ENCODE data around the gene TUBB4A.

The TUBB4A gene

DNA sequence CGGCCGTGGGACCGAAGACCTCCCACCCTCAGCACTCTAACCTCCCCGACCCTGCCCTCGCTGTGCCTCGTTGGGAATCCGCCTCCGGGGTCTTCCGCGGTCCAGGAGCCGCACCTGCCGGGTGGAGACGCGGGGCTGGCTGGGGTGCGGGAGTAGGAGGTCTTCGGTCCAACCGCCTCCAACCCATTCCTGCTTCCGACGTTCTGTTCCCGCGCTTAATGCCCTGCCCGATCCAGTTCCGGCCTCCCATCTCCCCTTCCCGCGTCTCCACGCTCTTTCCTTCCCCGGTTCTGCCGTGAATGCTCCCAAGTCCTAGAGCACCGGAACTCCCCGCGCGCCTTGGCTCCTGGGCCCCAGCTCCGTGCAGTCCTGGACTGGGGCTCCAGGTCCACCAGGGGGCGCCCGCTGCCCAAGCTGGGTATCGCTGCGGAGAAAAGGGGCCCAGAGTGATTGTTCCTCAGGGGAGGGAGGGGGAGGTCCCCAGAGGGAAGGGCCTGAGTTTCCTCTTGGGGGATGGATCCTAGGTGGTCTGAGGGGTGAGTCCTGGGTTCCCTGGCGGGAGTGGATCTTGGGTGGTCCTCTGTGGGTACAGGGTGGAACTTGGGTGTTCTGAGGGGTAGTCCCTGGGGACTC, 14.7 kb upstream of the TUBB4A start:
- peak overlapping the region in 1 of 2 experiments; percentile 18 for H3K14ac ChIP-seq (ENCODE audit: low read length in 2 of 2)
- H2BK120ac ChIP-seq (ENCODE audit: low read depth, low read length), result no peak overlapping the region
- DNase-seq, result peak; percentile 83
- no peak overlapping the region for H2BK15ac ChIP-seq (ENCODE audit: low read depth, poor library complexity, severe bottlenecking)
- H3K4me3 ChIP-seq (ENCODE audit: insufficient read depth in 1 of 2, low read depth in 1 of 2, low read length in 2 of 2), result peak overlapping the region; percentile 70 to 91
- peak overlapping the region; percentile 86 for H3K9ac ChIP-seq (ENCODE audit: low read length)
- H2BK5ac ChIP-seq (ENCODE audit: low read depth, low read length, poor library complexity, severe bottlenecking), result peak overlapping the region; percentile 20
- no peaks in the 10 kb centered on the region for H3K36me3 ChIP-seq (ENCODE audit: control insufficient read depth in 1 of 2, insufficient read depth in 2 of 2, low read depth in 1 of 2, low read length in 2 of 2)
- peaks cover 21% of the 10 kb centered on the region for H3K4me1 ChIP-seq (ENCODE audit: control insufficient read depth, insufficient read depth, low read depth, low read length)
- peak overlapping the region; percentile 56 for H3K27ac ChIP-seq (ENCODE audit: low read length, poor library complexity, severe bottlenecking)
- 1% methylated on average over 21 of the region's 38 CpGs for WGBS
- no peak overlapping the region for H4K91ac ChIP-seq (ENCODE audit: low read length)
- H2AFZ ChIP-seq (ENCODE audit: low read depth, low read length), result peak overlapping the region; percentile 98
- peak overlapping the region in 1 of 2 experiments; percentile 80 for H3K18ac ChIP-seq (ENCODE audit: low read depth in 1 of 2, low read length in 2 of 2)
- H3K9me3 ChIP-seq (ENCODE audit: control insufficient read depth, low read length), result no peaks in the 10 kb centered on the region
- H2AK5ac ChIP-seq (ENCODE audit: low read length, severe bottlenecking), result peak overlapping the region; percentile 85
- peaks cover 2% of the 10 kb centered on the region for H3K79me1 ChIP-seq (replicated peaks; ENCODE audit: low read length, poor library complexity, severe bottlenecking)
- H3K4me2 ChIP-seq (ENCODE audit: low read length, poor library complexity, severe bottlenecking), result peak overlapping the region; percentile 99
- no peak overlapping the region for H3K4ac ChIP-seq (ENCODE audit: low read depth in 1 of 2, low read length in 2 of 2)
- H4K8ac ChIP-seq (ENCODE audit: low read length), result peak overlapping the region; percentile 35
- peak overlapping the region in 1 of 2 experiments; percentile 34 for H3K23ac ChIP-seq (ENCODE audit: low read length in 2 of 2)
- peak overlapping the region in 1 of 2 experiments; percentile 16 for H2BK12ac ChIP-seq (ENCODE audit: low read length in 2 of 2)
- H3K27me3 ChIP-seq (ENCODE audit: control insufficient read depth in 1 of 2, insufficient read depth in 1 of 2, low read length in 2 of 2), result no peaks in the 10 kb centered on the region

DNA sequence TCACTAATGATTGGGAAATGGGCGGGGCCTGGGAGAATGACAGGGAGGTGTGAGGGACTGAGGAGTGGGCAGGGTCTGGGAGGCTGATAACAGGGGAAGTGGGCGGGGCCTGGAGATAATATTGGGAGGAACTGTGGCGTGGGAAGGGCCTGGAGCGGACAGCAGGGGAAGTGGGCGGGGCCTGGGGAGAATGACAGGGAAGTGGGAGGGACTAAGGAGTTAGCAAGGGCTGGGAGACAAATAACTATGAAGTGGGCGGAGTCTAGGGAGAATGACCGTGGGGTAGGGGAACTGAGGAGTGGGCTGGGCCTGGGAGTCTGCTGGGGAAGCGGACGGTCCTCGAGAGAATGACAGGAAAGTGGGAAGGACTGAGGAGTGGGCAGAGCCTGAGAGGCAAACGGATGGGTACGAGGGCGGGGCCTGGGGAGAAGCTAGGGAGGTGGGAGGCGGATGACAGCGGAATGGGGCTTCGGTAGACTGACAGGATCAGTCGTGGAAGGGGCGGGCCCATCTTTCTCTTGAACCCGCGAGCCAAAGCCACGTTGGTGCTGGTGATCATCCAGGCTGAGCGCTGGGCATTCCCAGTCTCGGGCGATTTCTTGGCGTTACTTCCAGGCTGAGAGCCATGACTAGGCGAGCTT, 14.0 kb upstream of the TUBB4A start:
- H3K4me1 ChIP-seq (ENCODE audit: control insufficient read depth, insufficient read depth, low read depth, low read length), result peaks cover 21% of the 10 kb centered on the region
- no peak overlapping the region for H4K91ac ChIP-seq (ENCODE audit: low read length)
- H3K23ac ChIP-seq (ENCODE audit: low read length in 2 of 2), result peak overlapping the region in 1 of 2 experiments; percentile 34
- WGBS, result 2% methylated on average over 23 of the region's 26 CpGs
- H3K4me3 ChIP-seq (ENCODE audit: insufficient read depth in 1 of 2, low read depth in 1 of 2, low read length in 2 of 2), result peak overlapping the region; percentile 70 to 91
- H2BK12ac ChIP-seq (ENCODE audit: low read length in 2 of 2), result peak overlapping the region in 1 of 2 experiments; percentile 25
- peak overlapping the region; percentile 35 for H4K8ac ChIP-seq (ENCODE audit: low read length)
- H3K9me3 ChIP-seq (ENCODE audit: control insufficient read depth, low read length), result no peaks in the 10 kb centered on the region
- H2BK120ac ChIP-seq (ENCODE audit: low read depth, low read length), result no peak overlapping the region
- peak overlapping the region in 1 of 2 experiments; percentile 80 for H3K18ac ChIP-seq (ENCODE audit: low read depth in 1 of 2, low read length in 2 of 2)
- DNase-seq, result peak; percentile 91
- no peaks in the 10 kb centered on the region for H3K36me3 ChIP-seq (ENCODE audit: control insufficient read depth in 1 of 2, insufficient read depth in 2 of 2, low read depth in 1 of 2, low read length in 2 of 2)
- H3K9ac ChIP-seq (ENCODE audit: low read length), result peak overlapping the region; percentile 86
- H3K27me3 ChIP-seq (ENCODE audit: control insufficient read depth in 1 of 2, insufficient read depth in 1 of 2, low read length in 2 of 2), result no peaks in the 10 kb centered on the region
- peak overlapping the region; percentile 56 for H3K27ac ChIP-seq (ENCODE audit: low read length, poor library complexity, severe bottlenecking)
- peak overlapping the region; percentile 99 for H3K4me2 ChIP-seq (ENCODE audit: low read length, poor library complexity, severe bottlenecking)
- H2BK15ac ChIP-seq (ENCODE audit: low read depth, poor library complexity, severe bottlenecking), result peak overlapping the region; percentile 93
- peaks cover 2% of the 10 kb centered on the region for H3K79me1 ChIP-seq (replicated peaks; ENCODE audit: low read length, poor library complexity, severe bottlenecking)
- no peak overlapping the region for H3K4ac ChIP-seq (ENCODE audit: low read depth in 1 of 2, low read length in 2 of 2)
- peak overlapping the region; percentile 98 for H2AFZ ChIP-seq (ENCODE audit: low read depth, low read length)
- H3K14ac ChIP-seq (ENCODE audit: low read length in 2 of 2), result no peak overlapping the region
- H2AK5ac ChIP-seq (ENCODE audit: low read length, severe bottlenecking), result no peak overlapping the region
- H2BK5ac ChIP-seq (ENCODE audit: low read depth, low read length, poor library complexity, severe bottlenecking), result no peak overlapping the region

DNA sequence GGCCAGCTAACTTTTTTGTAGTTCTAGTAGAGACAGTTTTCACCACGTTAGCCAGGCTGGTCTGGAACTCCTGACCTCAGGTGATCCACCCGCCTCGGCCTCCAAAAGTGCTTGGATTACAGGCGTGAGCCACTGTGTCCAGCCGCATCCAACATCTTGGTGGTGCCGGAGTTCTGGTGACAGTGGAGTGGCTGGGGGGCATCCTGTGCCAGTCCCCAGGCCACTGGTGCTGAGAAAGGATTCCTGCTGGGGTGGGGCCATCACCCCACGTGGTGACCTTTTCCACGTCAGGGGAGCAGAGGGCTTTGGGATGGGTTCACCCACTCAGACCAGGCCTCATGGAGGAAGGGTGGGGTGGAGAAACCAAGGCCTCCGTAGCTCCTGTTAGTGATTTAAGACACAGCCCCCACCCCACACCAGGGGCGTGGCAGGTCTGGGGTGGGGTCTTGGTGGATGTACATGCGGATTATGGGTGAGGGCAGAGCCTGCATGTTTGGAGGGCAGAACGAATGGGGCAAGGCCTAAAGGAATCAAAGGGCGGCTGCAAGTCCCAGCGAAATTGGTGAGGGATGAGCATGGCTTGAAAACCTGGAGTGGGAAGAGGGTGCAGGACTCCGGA, 12.9 kb upstream of the TUBB4A start:
- no peak overlapping the region for H2BK15ac ChIP-seq (ENCODE audit: low read depth, poor library complexity, severe bottlenecking)
- no peak overlapping the region for H2BK12ac ChIP-seq (ENCODE audit: low read length in 2 of 2)
- peak overlapping the region; percentile 88 for H2AK5ac ChIP-seq (ENCODE audit: low read length, severe bottlenecking)
- 85% methylated on average over 15 of the region's 15 CpGs for WGBS
- no peak overlapping the region for H4K8ac ChIP-seq (ENCODE audit: low read length)
- no peaks in the 10 kb centered on the region for H3K9me3 ChIP-seq (ENCODE audit: control insufficient read depth, low read length)
- no peak overlapping the region for H4K91ac ChIP-seq (ENCODE audit: low read length)
- H3K79me1 ChIP-seq (replicated peaks; ENCODE audit: low read length, poor library complexity, severe bottlenecking), result peaks cover 2% of the 10 kb centered on the region
- H3K9ac ChIP-seq (ENCODE audit: low read length), result no peak overlapping the region
- H3K14ac ChIP-seq (ENCODE audit: low read length in 2 of 2), result no peak overlapping the region
- no peak overlapping the region for H3K4me2 ChIP-seq (ENCODE audit: low read length, poor library complexity, severe bottlenecking)
- no peaks in the 10 kb centered on the region for H3K27me3 ChIP-seq (ENCODE audit: control insufficient read depth in 1 of 2, insufficient read depth in 1 of 2, low read length in 2 of 2)
- H3K4me3 ChIP-seq (ENCODE audit: insufficient read depth in 1 of 2, low read depth in 1 of 2, low read length in 2 of 2), result no peak overlapping the region
- H3K18ac ChIP-seq (ENCODE audit: low read depth in 1 of 2, low read length in 2 of 2), result no peak overlapping the region
- no peak overlapping the region for H2AFZ ChIP-seq (ENCODE audit: low read depth, low read length)
- H3K4me1 ChIP-seq (ENCODE audit: control insufficient read depth, insufficient read depth, low read depth, low read length), result peaks cover 21% of the 10 kb centered on the region
- H3K4ac ChIP-seq (ENCODE audit: low read depth in 1 of 2, low read length in 2 of 2), result no peak overlapping the region
- H2BK120ac ChIP-seq (ENCODE audit: low read depth, low read length), result no peak overlapping the region
- H3K36me3 ChIP-seq (ENCODE audit: control insufficient read depth in 1 of 2, insufficient read depth in 2 of 2, low read depth in 1 of 2, low read length in 2 of 2), result no peaks in the 10 kb centered on the region
- no peak overlapping the region for H2BK5ac ChIP-seq (ENCODE audit: low read depth, low read length, poor library complexity, severe bottlenecking)
- no peak overlapping the region for H3K27ac ChIP-seq (ENCODE audit: low read length, poor library complexity, severe bottlenecking)
- H3K23ac ChIP-seq (ENCODE audit: low read length in 2 of 2), result no peak overlapping the region
- DNase-seq, result no peak

DNA sequence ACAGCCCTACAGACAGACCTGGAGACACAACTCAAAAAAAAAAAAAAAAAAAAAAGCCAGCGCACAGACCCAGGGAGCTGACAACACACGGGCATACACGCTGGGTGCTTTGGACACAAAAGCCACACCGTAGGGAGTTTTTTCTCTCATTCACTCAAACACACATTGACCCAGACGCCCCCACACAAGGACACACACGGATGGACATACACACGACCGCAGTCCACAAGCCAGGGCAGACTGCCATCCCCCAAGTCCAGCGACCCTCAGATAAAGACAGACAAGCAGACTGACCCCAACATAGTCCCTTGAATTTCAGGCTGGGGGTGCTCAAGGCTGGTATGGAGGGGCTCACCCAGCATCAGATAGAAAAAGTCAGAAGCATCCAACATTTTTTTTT, 12.0 kb upstream of the TUBB4A start:
- H2AK5ac ChIP-seq (ENCODE audit: low read length, severe bottlenecking), result peak overlapping the region; percentile 6
- H2BK12ac ChIP-seq (ENCODE audit: low read length in 2 of 2), result no peak overlapping the region
- no peak overlapping the region for H3K9ac ChIP-seq (ENCODE audit: low read length)
- H3K14ac ChIP-seq (ENCODE audit: low read length in 2 of 2), result no peak overlapping the region
- no peak overlapping the region for H2AFZ ChIP-seq (ENCODE audit: low read depth, low read length)
- H4K91ac ChIP-seq (ENCODE audit: low read length), result no peak overlapping the region
- no peak overlapping the region for H3K4me2 ChIP-seq (ENCODE audit: low read length, poor library complexity, severe bottlenecking)
- no peak overlapping the region for H2BK15ac ChIP-seq (ENCODE audit: low read depth, poor library complexity, severe bottlenecking)
- no peaks in the 10 kb centered on the region for H3K36me3 ChIP-seq (ENCODE audit: control insufficient read depth in 1 of 2, insufficient read depth in 2 of 2, low read depth in 1 of 2, low read length in 2 of 2)
- no peak overlapping the region for H3K23ac ChIP-seq (ENCODE audit: low read length in 2 of 2)
- H3K79me1 ChIP-seq (replicated peaks; ENCODE audit: low read length, poor library complexity, severe bottlenecking), result peaks cover 2% of the 10 kb centered on the region
- DNase-seq, result no peak
- no peak overlapping the region for H4K8ac ChIP-seq (ENCODE audit: low read length)
- H3K9me3 ChIP-seq (ENCODE audit: control insufficient read depth, low read length), result no peaks in the 10 kb centered on the region
- WGBS, result 82% methylated on average over 9 of the region's 9 CpGs
- H3K4ac ChIP-seq (ENCODE audit: low read depth in 1 of 2, low read length in 2 of 2), result no peak overlapping the region
- H2BK120ac ChIP-seq (ENCODE audit: low read depth, low read length), result no peak overlapping the region
- no peaks in the 10 kb centered on the region for H3K27me3 ChIP-seq (ENCODE audit: control insufficient read depth in 1 of 2, insufficient read depth in 1 of 2, low read length in 2 of 2)
- H3K4me1 ChIP-seq (ENCODE audit: control insufficient read depth, insufficient read depth, low read depth, low read length), result peaks cover 21% of the 10 kb centered on the region
- no peak overlapping the region for H3K18ac ChIP-seq (ENCODE audit: low read depth in 1 of 2, low read length in 2 of 2)
- H2BK5ac ChIP-seq (ENCODE audit: low read depth, low read length, poor library complexity, severe bottlenecking), result no peak overlapping the region
- no peak overlapping the region for H3K4me3 ChIP-seq (ENCODE audit: insufficient read depth in 1 of 2, low read depth in 1 of 2, low read length in 2 of 2)
- H3K27ac ChIP-seq (ENCODE audit: low read length, poor library complexity, severe bottlenecking), result peak overlapping the region; percentile 56
